Measurements from ENCODE around the gene SEMA3G.

Gene SEMA3G

GRCh38 chr3:52400275-52400793 lies 44.6 kb downstream of the SEMA3G start:
- Histone ChIP-seq H3K4me3 (ENCODE audit: low read depth, low read length) (no peak overlapping the region), H3K9ac (ENCODE audit: low read depth, low read length) (no peak overlapping the region), H3K36me3 (ENCODE audit: control insufficient read depth, insufficient read depth, low read length) (peaks cover 40% of the 10 kb centered on the region), H3K9me3 (ENCODE audit: control insufficient read depth, insufficient read depth, low read length) (no peaks in the 10 kb centered on the region), H3K27me3 (ENCODE audit: control insufficient read depth, insufficient read depth, low read length) (no peaks in the 10 kb centered on the region), H3K4me1 (ENCODE audit: control insufficient read depth, insufficient read depth, low read length) (no peaks in the 10 kb centered on the region)

GRCh38 chr3:52399593-52399992 lies 45.3 kb downstream of the SEMA3G start:
- Histone ChIP-seq H3K27me3 (ENCODE audit: control insufficient read depth, insufficient read depth, low read length) (no peaks in the 10 kb centered on the region), H3K36me3 (ENCODE audit: control insufficient read depth, insufficient read depth, low read length) (peaks cover 34% of the 10 kb centered on the region), H3K9me3 (ENCODE audit: control insufficient read depth, insufficient read depth, low read length) (no peaks in the 10 kb centered on the region), H3K4me3 (ENCODE audit: low read depth, low read length) (no peak overlapping the region), H3K4me1 (ENCODE audit: control insufficient read depth, insufficient read depth, low read length) (no peaks in the 10 kb centered on the region), H3K9ac (ENCODE audit: low read depth, low read length) (no peak overlapping the region)

- Histone ChIP-seq H3K36me3 (ENCODE audit: control insufficient read depth, insufficient read depth, low read length) (peaks cover 30% of the 10 kb centered on the region), H3K27me3 (ENCODE audit: control insufficient read depth, insufficient read depth, low read length) (no peaks in the 10 kb centered on the region), H3K9me3 (ENCODE audit: control insufficient read depth, insufficient read depth, low read length) (no peaks in the 10 kb centered on the region), H3K9ac (ENCODE audit: low read depth, low read length) (no peak overlapping the region), H3K4me3 (ENCODE audit: low read depth, low read length) (no peak overlapping the region), H3K4me1 (ENCODE audit: control insufficient read depth, insufficient read depth, low read length) (no peaks in the 10 kb centered on the region)
Measured at GRCh38 chr3:52399131-52399530, 45.8 kb downstream of the SEMA3G start.

GRCh38 chr3:52398670-52399081 lies 46.2 kb downstream of the SEMA3G start:
- Histone ChIP-seq H3K27me3 (ENCODE audit: control insufficient read depth, insufficient read depth, low read length) (no peaks in the 10 kb centered on the region), H3K4me3 (ENCODE audit: low read depth, low read length) (no peak overlapping the region), H3K4me1 (ENCODE audit: control insufficient read depth, insufficient read depth, low read length) (no peaks in the 10 kb centered on the region), H3K36me3 (ENCODE audit: control insufficient read depth, insufficient read depth, low read length) (peaks cover 26% of the 10 kb centered on the region), H3K9me3 (ENCODE audit: control insufficient read depth, insufficient read depth, low read length) (no peaks in the 10 kb centered on the region), H3K9ac (ENCODE audit: low read depth, low read length) (no peak overlapping the region)

GRCh38 chr3:52397676-52398399 lies 47.1 kb downstream of the SEMA3G start:
- Histone ChIP-seq H3K36me3 (ENCODE audit: control insufficient read depth, insufficient read depth, low read length) (peaks cover 18% of the 10 kb centered on the region), H3K9me3 (ENCODE audit: control insufficient read depth, insufficient read depth, low read length) (no peaks in the 10 kb centered on the region), H3K27me3 (ENCODE audit: control insufficient read depth, insufficient read depth, low read length) (no peaks in the 10 kb centered on the region), H3K9ac (ENCODE audit: low read depth, low read length) (no peak overlapping the region), H3K4me3 (ENCODE audit: low read depth, low read length) (no peak overlapping the region), H3K4me1 (ENCODE audit: control insufficient read depth, insufficient read depth, low read length) (no peaks in the 10 kb centered on the region)

- H3K9ac ChIP-seq (ENCODE audit: low read depth, low read length), result no peak overlapping the region
- peaks cover 10% of the 10 kb centered on the region for H3K36me3 ChIP-seq (ENCODE audit: control insufficient read depth, insufficient read depth, low read length)
Measured at GRCh38 chr3:52396907-52397591, 47.9 kb downstream of the SEMA3G start.

GRCh38 chr3:52396011-52396906 lies 48.6 kb downstream of the SEMA3G start:
- Histone ChIP-seq H3K9me3 (ENCODE audit: control insufficient read depth, insufficient read depth, low read length) (no peaks in the 10 kb centered on the region), H3K4me1 (ENCODE audit: control insufficient read depth, insufficient read depth, low read length) (no peaks in the 10 kb centered on the region), H3K27me3 (ENCODE audit: control insufficient read depth, insufficient read depth, low read length) (no peaks in the 10 kb centered on the region), H3K36me3 (ENCODE audit: control insufficient read depth, insufficient read depth, low read length) (peaks cover 2% of the 10 kb centered on the region), H3K4me3 (ENCODE audit: low read depth, low read length) (no peak overlapping the region), H3K9ac (ENCODE audit: low read depth, low read length) (no peak overlapping the region)

More at GRCh38 chr3:52396907-52397591, 47.9 kb downstream of the SEMA3G start:
- H3K27me3 ChIP-seq (ENCODE audit: control insufficient read depth, insufficient read depth, low read length), result no peaks in the 10 kb centered on the region
- H3K9me3 ChIP-seq (ENCODE audit: control insufficient read depth, insufficient read depth, low read length), result no peaks in the 10 kb centered on the region
- no peak overlapping the region for H3K4me3 ChIP-seq (ENCODE audit: low read depth, low read length)
- no peaks in the 10 kb centered on the region for H3K4me1 ChIP-seq (ENCODE audit: control insufficient read depth, insufficient read depth, low read length)

- Histone ChIP-seq H3K36me3 (ENCODE audit: control insufficient read depth, insufficient read depth, low read length) (no peaks in the 10 kb centered on the region), H3K9ac (ENCODE audit: low read depth, low read length) (no peak overlapping the region), H3K4me3 (ENCODE audit: low read depth, low read length) (no peak overlapping the region), H3K4me1 (ENCODE audit: control insufficient read depth, insufficient read depth, low read length) (no peaks in the 10 kb centered on the region), H3K9me3 (ENCODE audit: control insufficient read depth, insufficient read depth, low read length) (no peaks in the 10 kb centered on the region), H3K27me3 (ENCODE audit: control insufficient read depth, insufficient read depth, low read length) (no peaks in the 10 kb centered on the region)
Measured at GRCh38 chr3:52395503-52395865, 49.4 kb downstream of the SEMA3G start.

GRCh38 chr3:52394751-52395502 lies 50.0 kb downstream of the SEMA3G start:
- Histone ChIP-seq H3K9me3 (ENCODE audit: control insufficient read depth, insufficient read depth, low read length) (no peaks in the 10 kb centered on the region), H3K4me1 (ENCODE audit: control insufficient read depth, insufficient read depth, low read length) (no peaks in the 10 kb centered on the region), H3K27me3 (ENCODE audit: control insufficient read depth, insufficient read depth, low read length) (no peaks in the 10 kb centered on the region), H3K4me3 (ENCODE audit: low read depth, low read length) (no peak overlapping the region), H3K36me3 (ENCODE audit: control insufficient read depth, insufficient read depth, low read length) (no peaks in the 10 kb centered on the region), H3K9ac (ENCODE audit: low read depth, low read length) (no peak overlapping the region)

- Histone ChIP-seq H3K27me3 (ENCODE audit: control insufficient read depth, insufficient read depth, low read length) (no peaks in the 10 kb centered on the region), H3K4me3 (ENCODE audit: low read depth, low read length) (no peak overlapping the region), H3K9ac (ENCODE audit: low read depth, low read length) (no peak overlapping the region), H3K9me3 (ENCODE audit: control insufficient read depth, insufficient read depth, low read length) (no peaks in the 10 kb centered on the region), H3K4me1 (ENCODE audit: control insufficient read depth, insufficient read depth, low read length) (no peaks in the 10 kb centered on the region), H3K36me3 (ENCODE audit: control insufficient read depth, insufficient read depth, low read length) (no peaks in the 10 kb centered on the region)
Measured at GRCh38 chr3:52393959-52394670, 50.8 kb downstream of the SEMA3G start.

Measured in iPS-15b (cell line).